ENCODE data around the gene B3GNT9. TPM values are rescaled to one million over a fixed set of nuclear protein-coding genes. Genes with fewer than 3 reads are reported as not detected.

B3GNT9 gene
- total RNA-seq, 1 experiment from 2014 or later: 6.8 TPM

DNA sequence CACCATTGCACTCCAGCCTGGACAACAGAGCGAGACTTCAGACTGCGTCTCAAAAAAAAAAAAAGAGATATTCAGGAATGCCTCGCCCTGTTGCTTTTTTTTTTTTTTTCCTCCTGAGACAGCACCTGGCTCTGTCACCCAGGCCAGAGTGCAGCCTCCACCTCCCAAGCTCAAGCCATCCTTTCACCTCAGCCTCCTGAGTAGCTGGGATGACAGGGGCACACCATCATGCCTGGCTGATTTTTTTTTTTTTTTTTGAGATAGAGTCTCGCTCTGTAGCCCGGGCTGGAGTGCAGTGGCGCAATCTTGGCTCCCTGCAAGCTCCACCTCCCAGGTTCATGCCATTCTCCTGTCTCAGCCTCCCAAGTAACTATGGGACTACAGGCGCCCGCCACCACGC lies 33.1 kb downstream of the B3GNT9 start:
- CTCF ChIA-PET: interaction anchor here (0.6 kb wide), 1 partner anchor 237 kb away, joined by 4 read pairs; the partner anchor contains the start of gene PDP2
- Mint-ChIP-seq H3K36me3 (ENCODE audit: insufficient read depth, unreplicated experiment) (peaks cover 18% of the 10 kb centered on the region), H3K27ac (ENCODE audit: unreplicated experiment) (no peak overlapping the region), H3K27me3 (ENCODE audit: unreplicated experiment) (no peaks in the 10 kb centered on the region), H3K4me3 (ENCODE audit: low read depth, unreplicated experiment) (no peak overlapping the region), H3K9me3 (ENCODE audit: low read depth, unreplicated experiment) (no peaks in the 10 kb centered on the region), H3K4me1 (ENCODE audit: low read depth, unreplicated experiment) (peaks cover 20% of the 10 kb centered on the region)
- DNase-seq: no peak
- BruUV-seq (replicated peaks): no TSS peak
- intact Hi-C loops (cut with micrococcal nuclease; ENCODE audit: unreplicated experiment): no loop called here
- TF ChIP-seq, protein P1, sequence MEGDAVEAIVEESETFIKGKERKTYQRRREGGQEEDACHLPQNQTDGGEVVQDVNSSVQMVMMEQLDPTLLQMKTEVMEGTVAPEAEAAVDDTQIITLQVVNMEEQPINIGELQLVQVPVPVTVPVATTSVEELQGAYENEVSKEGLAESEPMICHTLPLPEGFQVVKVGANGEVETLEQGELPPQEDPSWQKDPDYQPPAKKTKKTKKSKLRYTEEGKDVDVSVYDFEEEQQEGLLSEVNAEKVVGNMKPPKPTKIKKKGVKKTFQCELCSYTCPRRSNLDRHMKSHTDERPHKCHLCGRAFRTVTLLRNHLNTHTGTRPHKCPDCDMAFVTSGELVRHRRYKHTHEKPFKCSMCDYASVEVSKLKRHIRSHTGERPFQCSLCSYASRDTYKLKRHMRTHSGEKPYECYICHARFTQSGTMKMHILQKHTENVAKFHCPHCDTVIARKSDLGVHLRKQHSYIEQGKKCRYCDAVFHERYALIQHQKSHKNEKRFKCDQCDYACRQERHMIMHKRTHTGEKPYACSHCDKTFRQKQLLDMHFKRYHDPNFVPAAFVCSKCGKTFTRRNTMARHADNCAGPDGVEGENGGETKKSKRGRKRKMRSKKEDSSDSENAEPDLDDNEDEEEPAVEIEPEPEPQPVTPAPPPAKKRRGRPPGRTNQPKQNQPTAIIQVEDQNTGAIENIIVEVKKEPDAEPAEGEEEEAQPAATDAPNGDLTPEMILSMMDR (IDR thresholded peaks at IDR 0.05; ENCODE audit: unreplicated experiment): no peak

DNA sequence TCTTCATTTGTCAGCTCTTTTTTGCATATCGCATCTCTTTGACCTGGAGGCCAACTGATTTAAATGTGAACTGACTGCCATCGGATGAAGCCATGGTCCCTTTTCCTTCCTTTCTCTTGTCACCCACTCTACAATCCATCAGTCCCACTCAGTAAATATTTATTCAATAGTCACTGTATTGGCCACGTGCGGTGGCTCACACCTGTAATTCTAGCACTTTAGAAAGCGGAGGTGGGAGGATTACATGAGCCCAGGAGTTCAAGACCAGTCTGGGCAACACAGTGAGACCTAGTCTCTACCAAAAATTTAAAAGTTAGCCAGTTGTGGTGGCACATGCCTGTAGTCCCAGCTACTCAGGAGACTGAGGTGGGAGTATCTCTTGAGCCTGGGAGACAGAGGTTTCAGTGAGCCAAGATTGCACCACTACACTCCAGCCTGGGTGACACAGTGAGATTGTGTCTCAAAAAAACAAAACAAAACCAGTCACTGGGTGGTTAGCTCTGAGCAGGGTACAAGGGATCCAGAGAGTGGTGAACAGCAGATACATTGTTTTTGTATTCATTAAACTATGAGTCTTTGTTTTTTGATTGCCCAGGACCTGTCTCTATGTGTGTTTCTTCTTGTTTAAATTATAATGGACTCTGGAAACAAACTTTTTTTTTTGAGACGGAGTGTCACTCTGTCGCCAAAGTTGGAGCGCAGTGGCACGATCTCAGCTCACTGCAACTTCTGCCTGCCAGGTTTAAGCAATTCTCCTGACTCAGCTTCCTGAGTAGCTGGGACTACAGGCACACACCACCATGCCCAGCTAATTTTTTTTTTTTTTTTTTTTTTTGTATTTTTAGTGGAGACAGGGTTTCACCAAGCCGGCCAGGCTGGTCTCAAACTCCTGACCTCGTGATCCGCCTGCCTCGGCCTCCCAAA lies 34.1 kb downstream of the B3GNT9 start:
- Mint-ChIP-seq H3K36me3 (ENCODE audit: insufficient read depth, unreplicated experiment) (peaks cover 8% of the 10 kb centered on the region), H3K4me3 (ENCODE audit: low read depth, unreplicated experiment) (no peak overlapping the region), H3K27ac (ENCODE audit: unreplicated experiment) (no peak overlapping the region), H3K9me3 (ENCODE audit: low read depth, unreplicated experiment) (no peaks in the 10 kb centered on the region), H3K4me1 (ENCODE audit: low read depth, unreplicated experiment) (peaks cover 30% of the 10 kb centered on the region), H3K27me3 (ENCODE audit: unreplicated experiment) (no peaks in the 10 kb centered on the region)
- TF ChIP-seq, protein P1 (IDR thresholded peaks at IDR 0.05; ENCODE audit: unreplicated experiment): no peak
- BruUV-seq (replicated peaks): no TSS peak
- DNase-seq: no peak
- CTCF ChIA-PET: interaction anchor here (0.6 kb wide), 2 partner anchors 16 to 19 kb away, joined by 3 to 4 read pairs; no protein-coding TSS in a partner anchor
- intact Hi-C loops (cut with micrococcal nuclease; ENCODE audit: unreplicated experiment): no loop called here

DNA sequence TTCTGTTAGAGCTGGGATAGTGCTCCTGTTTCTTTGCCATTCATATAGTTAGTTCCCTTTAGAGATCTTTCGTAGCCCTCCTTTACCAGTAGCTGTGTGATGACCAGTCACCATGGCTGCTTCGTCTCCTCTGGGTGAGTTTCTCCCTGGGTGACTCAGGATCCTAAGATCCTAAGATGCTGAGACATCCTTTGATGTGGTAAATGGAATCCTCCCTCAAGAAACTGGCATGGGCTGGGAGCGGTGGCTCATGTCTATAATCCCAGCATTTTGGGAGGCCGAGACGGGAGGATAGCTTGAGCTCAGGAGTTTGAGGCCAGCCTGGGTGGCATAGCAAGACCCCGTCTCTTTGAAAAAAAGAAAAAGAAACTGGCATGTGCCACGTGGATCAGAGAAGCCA lies 35.2 kb downstream of the B3GNT9 start:
- H3K27me3 Mint-ChIP-seq (ENCODE audit: unreplicated experiment): no peaks in the 10 kb centered on the region
- peaks cover 7% of the 10 kb centered on the region for H3K36me3 Mint-ChIP-seq (ENCODE audit: insufficient read depth, unreplicated experiment)
- H3K4me3 Mint-ChIP-seq (ENCODE audit: low read depth, unreplicated experiment): no peak overlapping the region
- intact Hi-C loops (cut with micrococcal nuclease; ENCODE audit: unreplicated experiment): no loop called here
- H3K9me3 Mint-ChIP-seq (ENCODE audit: low read depth, unreplicated experiment): no peaks in the 10 kb centered on the region
- BruUV-seq (replicated peaks): no TSS peak
- CTCF ChIA-PET: interaction anchor here (0.6 kb wide), 2 partner anchors 17 to 20 kb away, joined by 3 to 4 read pairs; no protein-coding TSS in a partner anchor
- no peak overlapping the region for H3K27ac Mint-ChIP-seq (ENCODE audit: unreplicated experiment)
- no peak for DNase-seq
- H3K4me1 Mint-ChIP-seq (ENCODE audit: low read depth, unreplicated experiment): peaks cover 30% of the 10 kb centered on the region
- TF ChIP-seq, protein P1 (IDR thresholded peaks at IDR 0.05; ENCODE audit: unreplicated experiment): no peak

DNA sequence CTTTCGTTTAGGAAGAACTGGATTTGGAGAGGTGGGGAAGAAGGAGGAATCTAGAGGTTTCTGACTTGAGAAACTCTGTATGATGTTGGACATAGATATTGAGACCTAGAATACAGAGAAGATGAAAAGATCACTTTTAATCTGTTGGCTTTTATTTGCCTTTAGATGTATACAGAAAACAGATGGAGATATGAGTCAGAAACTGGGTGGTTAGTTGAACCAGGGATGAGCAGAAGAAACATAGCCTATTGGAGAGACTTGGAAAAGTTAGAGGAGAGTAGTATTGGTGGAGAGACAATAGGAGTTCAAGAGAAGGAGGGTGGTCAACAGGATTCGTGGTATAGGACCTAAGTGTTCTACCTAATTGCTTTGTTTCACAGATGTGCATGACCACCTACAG lies 36.0 kb downstream of the B3GNT9 start:
- TF ChIP-seq, protein P1 (IDR thresholded peaks at IDR 0.05; ENCODE audit: unreplicated experiment): no peak
- BruUV-seq (replicated peaks): no TSS peak
- Mint-ChIP-seq H3K27ac (ENCODE audit: unreplicated experiment) (no peak overlapping the region), H3K4me1 (ENCODE audit: low read depth, unreplicated experiment) (peaks cover 30% of the 10 kb centered on the region), H3K4me3 (ENCODE audit: low read depth, unreplicated experiment) (no peak overlapping the region), H3K27me3 (ENCODE audit: unreplicated experiment) (no peaks in the 10 kb centered on the region), H3K36me3 (ENCODE audit: insufficient read depth, unreplicated experiment) (peaks cover 16% of the 10 kb centered on the region), H3K9me3 (ENCODE audit: low read depth, unreplicated experiment) (no peaks in the 10 kb centered on the region)
- CTCF ChIA-PET: interaction anchor here (0.6 kb wide), 1 partner anchor 21 kb away, joined by 4 read pairs; no protein-coding TSS in a partner anchor
- intact Hi-C loops (cut with micrococcal nuclease; ENCODE audit: unreplicated experiment): no loop called here
- no peak for DNase-seq

All from Calu3 (cell line).